Umbilical cord (tissue), 2 donors: ENCODE results near the gene UNC80. TPM values are rescaled to one million over a fixed set of nuclear protein-coding genes. Genes with fewer than 3 reads are reported as not detected.
"Not testable (repeated sequence)": the region's sequence is repeated elsewhere in the genome, so short reads cannot be mapped to it uniquely, and the experiment has no call there.

ENCODE experiments used
- DNase-seq: peaks from one replicate; pipeline ENCODE4 v3.0.0-alpha.2; 2015; ENCODE audit warnings: low spot score
- total RNA-seq: library from RNA; depleted of rRNA; stranded (reverse); fragments of >200 nt; gene quantifications from one replicate; pipeline ENCODE4 v1.2.3, GENCODE V29; 2014; ENCODE audit warnings: low replicate concordance; ENCODE audit not compliant: insufficient read depth

Gene UNC80
- total RNA-seq = 4.6 TPM

GRCh38 chr2:209771474-209772289 is at the start of gene UNC80:
Gene UNC80 (plus strand): TSS chr2:209771832. CDS start chr2:209772073, 241 bp downstream.
- peak; percentile 68 for DNase-seq

- DNase-seq = no peak
Measured at GRCh38 chr2:209726311-209726710, 45.3 kb upstream of the UNC80 start.

GRCh38 chr2:209727077-209727476 is 44.6 kb upstream of the UNC80 start:
- no peak for DNase-seq

GRCh38 chr2:209734805-209735204 is 36.8 kb upstream of the UNC80 start:
- DNase-seq = no peak

- no peak for DNase-seq
Measured at GRCh38 chr2:209741953-209742352, 29.7 kb upstream of the UNC80 start.

- no peak for DNase-seq
Measured at GRCh38 chr2:209753020-209753419, 18.6 kb upstream of the UNC80 start.

GRCh38 chr2:209757163-209757562 is 14.5 kb upstream of the UNC80 start:
- DNase-seq = no peak

GRCh38 chr2:209761566-209761965 is 10.1 kb upstream of the UNC80 start:
- DNase-seq = no peak

- no peak for DNase-seq
Measured at GRCh38 chr2:209762563-209762962, 9.1 kb upstream of the UNC80 start.

- DNase-seq = no peak
Measured at GRCh38 chr2:209763106-209763505, 8.5 kb upstream of the UNC80 start.

GRCh38 chr2:209766613-209767012 is 5.0 kb upstream of the UNC80 start:
- DNase-seq = no peak

GRCh38 chr2:209767316-209767715 is 4.3 kb upstream of the UNC80 start:
- no peak for DNase-seq

- no peak for DNase-seq
Measured at GRCh38 chr2:209768557-209768956, 3.1 kb upstream of the UNC80 start.

- DNase-seq = no peak
Measured at GRCh38 chr2:209772290-209772685, 656 bp downstream of the UNC80 start.

- DNase-seq = no peak
Measured at GRCh38 chr2:209773377-209773776, 1.7 kb downstream of the UNC80 start.

GRCh38 chr2:209787416-209787815 is 15.8 kb downstream of the UNC80 start:
- no peak for DNase-seq

- DNase-seq = no peak
Measured at GRCh38 chr2:209788925-209789324, 17.3 kb downstream of the UNC80 start.

GRCh38 chr2:209790066-209790728 is 18.6 kb downstream of the UNC80 start:
- DNase-seq = no peak

GRCh38 chr2:209791151-209791550 is 19.5 kb downstream of the UNC80 start:
- DNase-seq = no peak

- DNase-seq = not testable (repeated sequence)
Measured at GRCh38 chr2:209795425-209795824, 23.8 kb downstream of the UNC80 start.

GRCh38 chr2:209805351-209805750 is 33.7 kb downstream of the UNC80 start:
- no peak for DNase-seq

- DNase-seq = no peak
Measured at GRCh38 chr2:209806318-209806717, 34.7 kb downstream of the UNC80 start.

GRCh38 chr2:209808521-209808920 is 36.9 kb downstream of the UNC80 start:
- DNase-seq = no peak
